Pancreas (tissue), 10 donors: ENCODE results near the gene FAF1. TPM values are rescaled to one million over a fixed set of nuclear protein-coding genes. Genes with fewer than 3 reads are reported as not detected.
"Not testable (repeated sequence)": the region's sequence is repeated elsewhere in the genome, so short reads cannot be mapped to it uniquely, and the experiment has no call there.

Source experiments
- ATAC-seq, 4 donors: fragments of 200-7000 bp; cut with Tn5 transposase; one replicate each; pipeline versions ENCODE4 v1.8.0 to v1.9.1; 2020; ENCODE audit warnings: mild to moderate bottlenecking in 4 of 4, moderate library complexity in 4 of 4
- DNase-seq, 6 donors: peaks; one replicate each; pipeline ENCODE4 v3.0.0-alpha.2; 2020
- FAIRE-seq: peaks from 2 replicates; lab custom pipeline; 2012; peaks lifted over from hg19 to GRCh38; lab: Jason Lieb, UNC
- H3K27ac ChIP-seq, 4 donors: fragments of 200-600 bp; sonication (generic); 1 replicate in 3 of 4; 2 replicates in 1 of 4; pipeline versions ENCODE4 v1.5.0 to v1.8.0; 2020
- H3K27me3 ChIP-seq, 4 donors: fragments of 200-600 bp; one replicate each; pipeline ENCODE4 v1.8.0; 2021
- H3K36me3 ChIP-seq, 3 donors: fragments of 200-600 bp; sonication (generic) in 1 of 3; one replicate each; pipeline versions ENCODE4 v1.5.0 to v1.8.0; 2020 to 2021
- H3K4me1 ChIP-seq, 3 donors: fragments of 200-600 bp; one replicate each; pipeline ENCODE4 v1.8.0; 2021
- H3K4me3 ChIP-seq, 4 donors: fragments of 200-600 bp; sonication (generic) in 2 of 4; one replicate each; pipeline versions ENCODE4 v1.5.0 to v1.8.0; 2020 to 2021
- H3K9me3 ChIP-seq, 4 donors: fragments of 200-600 bp; one replicate each; pipeline ENCODE4 v1.8.0; 2021
- CTCF ChIP-seq, 4 donors: fragments of 200-600 bp; sonication (generic) in 3 of 4; IDR thresholded peaks; one replicate each; pipeline versions ENCODE4 v1.5.0 to v1.8.0; 2021; ENCODE audit warnings: antibody characterized with exemption in 4 of 4
- WGBS, 2 donors: extraction: QIAGEN DNeasy Blood & Tissue Kit; methylation state at CpG; one replicate each; pipeline ENCODE4 v1.1.7; 2013; 5-methylcytosine and 5-hydroxymethylcytosine counted together
- intact Hi-C, 3 donors: fragments of 100-400 bp; cut with DNase I; formaldehyde crosslinking; loops; one replicate each; pipeline versions ENCODE4 v1.11.1 to v1.14.2; 2022
- polyA plus RNA-seq, 2 donors: library from polyadenylated mRNA; stranded (reverse); fragments of 200-250 nt; gene quantifications; one replicate each; pipeline ENCODE4 v1.2.3, GENCODE V29; 2013
- total RNA-seq, 6 donors: library from RNA; stranded (reverse); fragmentation: NEBNext Ultra II Directional in 4 of 6; extraction: Animal tissue kit (Norgen Biotek cat#: 25700) in 4 of 6; gene quantifications; one replicate each; pipeline versions ENCODE4 v1.2.1 to v1.2.4, GENCODE V29; 2021 to 2023
- donor health status: healthy with polysubstance abuse.
- donor health status: DM: no; HTN: no; CAD: no; lungs with moderate emphysema.
- donor health status: DM: no; HTN: no; CAD: no.
- donor health status: control.
- donor health status: control.
- donor health status: Bipolar disorder and iron deficiency.
- donor health status: DM: yes; HTN: yes; CAD: no.
- donor health status: DM: no; HTN: no; CAD: no.
- donor health status: DM: no; HTN: no; CAD: no.
- donor health status: DM: yes; HTN: yes; CAD: no.

Gene FAF1
- total and polyA plus RNA-seq, 8 donors: 13.9 to 46.6 (median 37.6) TPM

- DNase-seq (no peak), FAIRE-seq (no peak), ATAC-seq (no peak)
- no peak for TF ChIP-seq CTCF (IDR thresholded peaks at IDR 0.05)
- intact Hi-C loops: no loop called here
- Histone ChIP-seq H3K9me3 (no peaks in the 10 kb centered on the region), H3K27me3 (no peaks in the 10 kb centered on the region), H3K4me1 (peaks cover 0 to 5% (median 0%) of the 10 kb centered on the region in 3 donors), H3K27ac (no peak overlapping the region), H3K4me3 (no peak overlapping the region), H3K36me3 (no peaks in the 10 kb centered on the region)
Observed at GRCh38 chr1:50934838-50935237, 25.2 kb downstream of the FAF1 start.

- ATAC-seq, DNase-seq, H3K27me3 ChIP-seq, FAIRE-seq, H3K36me3 ChIP-seq, H3K27ac ChIP-seq, H3K4me1 ChIP-seq, intact Hi-C loops, H3K9me3 ChIP-seq, H3K4me3 ChIP-seq: not testable (repeated sequence)
- WGBS, 2 donors: 85 to 92% methylated on average over 3 of the region's 3 CpGs
Observed at GRCh38 chr1:50933770-50934169, 26.3 kb downstream of the FAF1 start.

- ATAC-seq, FAIRE-seq, H3K9me3 ChIP-seq, H3K4me1 ChIP-seq, H3K27me3 ChIP-seq, H3K36me3 ChIP-seq, intact Hi-C loops, H3K4me3 ChIP-seq, H3K27ac ChIP-seq, DNase-seq: not testable (repeated sequence)
- 94 to 98% methylated on average over 4 of the region's 4 CpGs for WGBS, 2 donors
Observed at GRCh38 chr1:50932043-50932442, 28.0 kb downstream of the FAF1 start.

- H3K27me3 ChIP-seq: no peaks in the 10 kb centered on the region
- no peak overlapping the region for H3K27ac ChIP-seq
- intact Hi-C loops: no loop called here
- H3K36me3 ChIP-seq: no peaks in the 10 kb centered on the region
- H3K4me1 ChIP-seq: peaks cover 0 to 6% (median 0%) of the 10 kb centered on the region in 3 donors
- no peaks in the 10 kb centered on the region for H3K9me3 ChIP-seq
- WGBS, 2 donors: 87 to 88% methylated on average over 6 of the region's 6 CpGs
- no peak for DNase-seq
- TF ChIP-seq CTCF (IDR thresholded peaks at IDR 0.05): no peak
- no peak overlapping the region for H3K4me3 ChIP-seq
- no peak for ATAC-seq
- peak; percentile 51 for FAIRE-seq
Observed at GRCh38 chr1:50930965-50931737, 28.9 kb downstream of the FAF1 start.

- no peak for TF ChIP-seq CTCF (IDR thresholded peaks at IDR 0.05)
- ATAC-seq (no peak), DNase-seq (no peak), FAIRE-seq (no peak)
- peaks cover 0 to 4% (median 0%) of the 10 kb centered on the region in 3 donors for H3K4me1 ChIP-seq
- no peak overlapping the region for H3K4me3 ChIP-seq
- H3K9me3 ChIP-seq: no peaks in the 10 kb centered on the region
- H3K27me3 ChIP-seq: no peaks in the 10 kb centered on the region
- intact Hi-C loops: no loop called here
- no peaks in the 10 kb centered on the region for H3K36me3 ChIP-seq
- no peak overlapping the region for H3K27ac ChIP-seq
Observed at GRCh38 chr1:50930193-50930592, 29.9 kb downstream of the FAF1 start.

- DNase-seq (no peak), ATAC-seq (peak; percentile 48 to 70 (median 61)), FAIRE-seq (peak; percentile 86)
- peaks cover 0 to 4% (median 0%) of the 10 kb centered on the region in 3 donors for H3K4me1 ChIP-seq
- H3K27ac ChIP-seq: no peak overlapping the region
- no peak overlapping the region for H3K4me3 ChIP-seq
- peak; percentile 16 to 45 (median 27) for TF ChIP-seq CTCF (IDR thresholded peaks at IDR 0.05)
- no peaks in the 10 kb centered on the region for H3K36me3 ChIP-seq
- no peaks in the 10 kb centered on the region for H3K9me3 ChIP-seq
- no peaks in the 10 kb centered on the region for H3K27me3 ChIP-seq
- WGBS, 2 donors: 24 to 30% methylated on average over 2 of the region's 2 CpGs
- intact Hi-C loops: no loop called here
Observed at GRCh38 chr1:50929376-50929958, 30.6 kb downstream of the FAF1 start.
